ENCODE results near the gene MIPOL1. TPM values are rescaled to one million over a fixed set of nuclear protein-coding genes. Genes with fewer than 3 reads are reported as not detected.
"Not testable (repeated sequence)": the region's sequence is repeated elsewhere in the genome, so short reads cannot be mapped to it uniquely, and the experiment has no call there.

The MIPOL1 gene
- total RNA-seq, 1 experiment from 2014 or later, result 18.7 TPM

GRCh38 chr14:37181441-37181840, 16.3 kb upstream of the MIPOL1 start:
- no peak for TF ChIP-seq CTCF (IDR thresholded peaks at IDR 0.05; ENCODE audit: insufficient read depth in 1 of 2, low read depth in 1 of 2, low read length in 1 of 2, severe bottlenecking in 1 of 2, unreplicated experiment in 1 of 2)
- Mint-ChIP-seq H3K36me3 (ENCODE audit: insufficient read depth, unreplicated experiment) (no peaks in the 10 kb centered on the region), H3K4me1 (ENCODE audit: low read depth, unreplicated experiment) (no peaks in the 10 kb centered on the region), H3K9me3 (ENCODE audit: unreplicated experiment) (no peaks in the 10 kb centered on the region), H3K27ac (ENCODE audit: unreplicated experiment) (no peak overlapping the region), H3K27me3 (ENCODE audit: insufficient read depth, unreplicated experiment) (no peaks in the 10 kb centered on the region), H3K4me3 (ENCODE audit: unreplicated experiment) (no peak overlapping the region)
- intact Hi-C loops (cut with micrococcal nuclease; ENCODE audit: unreplicated experiment), result no loop called here
- Histone ChIP-seq H3K27me3 (replicated peaks; ENCODE audit: control insufficient read depth, insufficient read depth, low read length) (no peaks in the 10 kb centered on the region), H3K4me1 (no peaks in the 10 kb centered on the region), H3K9me3 (no peaks in the 10 kb centered on the region), H3K36me3 (ENCODE audit: control insufficient read depth, insufficient read depth, low read length) (no peaks in the 10 kb centered on the region), H3K4me3 (ENCODE audit: low read depth, low read length) (no peak overlapping the region)
- ChIA-PET POLR2A (no interaction called here), CTCF (no interaction called here)
- DNase-seq, result no peak
- no TSS peak for BruUV-seq (replicated peaks)

GRCh38 chr14:37184520-37184919, 13.2 kb upstream of the MIPOL1 start:
- H3K4me3 Mint-ChIP-seq (ENCODE audit: unreplicated experiment); H3K36me3 Mint-ChIP-seq (ENCODE audit: insufficient read depth, unreplicated experiment); H3K4me3 ChIP-seq (ENCODE audit: low read depth, low read length); H3K27me3 Mint-ChIP-seq (ENCODE audit: insufficient read depth, unreplicated experiment); H3K9me3 Mint-ChIP-seq (ENCODE audit: unreplicated experiment); H3K27me3 ChIP-seq (replicated peaks; ENCODE audit: control insufficient read depth, insufficient read depth, low read length); CTCF ChIA-PET; H3K4me1 ChIP-seq; DNase-seq; H3K27ac Mint-ChIP-seq (ENCODE audit: unreplicated experiment); H3K36me3 ChIP-seq (ENCODE audit: control insufficient read depth, insufficient read depth, low read length); BruUV-seq (replicated peaks); POLR2A ChIA-PET; intact Hi-C loops (cut with micrococcal nuclease; ENCODE audit: unreplicated experiment); H3K9me3 ChIP-seq; H3K4me1 Mint-ChIP-seq (ENCODE audit: low read depth, unreplicated experiment): not testable (repeated sequence)

- intact Hi-C loops (cut with micrococcal nuclease; ENCODE audit: unreplicated experiment), result no loop called here
- no peak for TF ChIP-seq CTCF (IDR thresholded peaks at IDR 0.05; ENCODE audit: insufficient read depth in 1 of 2, low read depth in 1 of 2, low read length in 1 of 2, severe bottlenecking in 1 of 2, unreplicated experiment in 1 of 2)
- Mint-ChIP-seq H3K27me3 (ENCODE audit: insufficient read depth, unreplicated experiment) (peaks cover 4% of the 10 kb centered on the region), H3K36me3 (ENCODE audit: insufficient read depth, unreplicated experiment) (no peaks in the 10 kb centered on the region), H3K4me1 (ENCODE audit: low read depth, unreplicated experiment) (no peaks in the 10 kb centered on the region), H3K27ac (ENCODE audit: unreplicated experiment) (no peak overlapping the region), H3K4me3 (ENCODE audit: unreplicated experiment) (no peak overlapping the region), H3K9me3 (ENCODE audit: unreplicated experiment) (no peaks in the 10 kb centered on the region)
- no peak for DNase-seq
- POLR2A ChIA-PET, result no interaction called here
- Histone ChIP-seq H3K4me1 (no peaks in the 10 kb centered on the region), H3K27me3 (replicated peaks; ENCODE audit: control insufficient read depth, insufficient read depth, low read length) (no peaks in the 10 kb centered on the region), H3K36me3 (ENCODE audit: control insufficient read depth, insufficient read depth, low read length) (no peaks in the 10 kb centered on the region), H3K9me3 (no peaks in the 10 kb centered on the region), H3K4me3 (ENCODE audit: low read depth, low read length) (no peak overlapping the region)
- no TSS peak for BruUV-seq (replicated peaks)
- CTCF ChIA-PET, result no interaction called here
Observed at GRCh38 chr14:37185670-37186069, 12.1 kb upstream of the MIPOL1 start.

- H3K36me3 ChIP-seq (ENCODE audit: control insufficient read depth, insufficient read depth, low read length), result no peaks in the 10 kb centered on the region
- H3K36me3 Mint-ChIP-seq (ENCODE audit: insufficient read depth, unreplicated experiment), result no peaks in the 10 kb centered on the region
- TF ChIP-seq CTCF (IDR thresholded peaks at IDR 0.05; ENCODE audit: insufficient read depth in 1 of 2, low read depth in 1 of 2, low read length in 1 of 2, severe bottlenecking in 1 of 2, unreplicated experiment in 1 of 2), result no peak
- no peaks in the 10 kb centered on the region for H3K9me3 Mint-ChIP-seq (ENCODE audit: unreplicated experiment)
- no TSS peak for BruUV-seq (replicated peaks)
- ChIA-PET POLR2A (interaction anchor here (0.7 kb wide), 1 partner anchor 15 kb away, joined by 7 read pairs; no protein-coding TSS in a partner anchor), CTCF (interaction anchor here (0.7 kb wide), 1 partner anchor 476 kb away, joined by 5 read pairs; no protein-coding TSS in a partner anchor)
- H3K9me3 ChIP-seq, result no peaks in the 10 kb centered on the region
- H3K27me3 Mint-ChIP-seq (ENCODE audit: insufficient read depth, unreplicated experiment), result peaks cover 7% of the 10 kb centered on the region
- DNase-seq, result no peak
- H3K27me3 ChIP-seq (replicated peaks; ENCODE audit: control insufficient read depth, insufficient read depth, low read length), result no peaks in the 10 kb centered on the region
- intact Hi-C loops (cut with micrococcal nuclease; ENCODE audit: unreplicated experiment), result no loop called here
- no peak overlapping the region for H3K4me3 Mint-ChIP-seq (ENCODE audit: unreplicated experiment)
- H3K4me3 ChIP-seq (ENCODE audit: low read depth, low read length), result no peak overlapping the region
- no peak overlapping the region for H3K27ac Mint-ChIP-seq (ENCODE audit: unreplicated experiment)
- no peaks in the 10 kb centered on the region for H3K4me1 Mint-ChIP-seq (ENCODE audit: low read depth, unreplicated experiment)
- no peaks in the 10 kb centered on the region for H3K4me1 ChIP-seq
Observed at GRCh38 chr14:37186865-37187264, 10.9 kb upstream of the MIPOL1 start.
